Measurements from ENCODE around the gene CRYGD.
"Not testable (repeated sequence)": the region's sequence is repeated elsewhere in the genome, so short reads cannot be mapped to it uniquely, and the experiment has no call there.

Gene CRYGD

DNA sequence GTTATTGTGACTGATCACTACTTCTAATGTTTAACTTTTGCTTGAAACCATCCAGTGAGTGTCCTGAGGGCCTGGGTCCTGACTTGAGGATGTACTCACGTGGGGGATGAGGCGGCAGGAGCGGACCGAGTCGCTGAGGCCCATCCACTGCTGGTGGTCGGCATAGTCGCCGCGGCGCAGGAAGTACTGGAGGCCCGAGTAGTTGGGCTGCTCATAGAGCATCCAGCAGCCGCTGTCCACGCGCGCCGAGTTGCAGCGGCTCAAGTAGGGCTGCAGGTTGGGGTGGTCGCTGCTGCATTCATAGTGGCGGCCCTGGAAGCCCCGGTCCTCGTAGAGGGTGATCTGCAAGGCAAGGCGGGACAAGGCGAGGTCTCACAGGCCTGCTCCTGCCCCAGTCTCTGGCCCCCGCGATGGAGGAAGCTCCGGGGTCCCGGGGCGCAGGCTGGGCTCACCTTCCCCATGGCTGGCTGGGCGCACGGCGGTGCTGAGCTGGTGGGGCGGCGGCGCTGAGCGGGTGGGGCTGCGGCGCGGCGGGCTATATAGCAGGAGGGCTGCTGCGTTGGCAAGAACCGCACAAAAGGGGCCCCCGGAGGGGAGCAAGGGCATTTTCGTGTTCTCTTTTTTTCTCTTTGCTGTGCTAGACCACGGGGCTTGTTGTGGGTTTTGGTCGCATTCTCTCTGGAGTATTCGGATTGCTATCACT lies at the start of gene CRYGD:
Gene CRYGD (minus strand): TSS at position 512 of the 703 bp plus-strand sequence. CDS start 51 bp downstream, at position 461.
- DNase-seq (peak; percentile 33), ATAC-seq (peak; percentile 69)

DNA sequence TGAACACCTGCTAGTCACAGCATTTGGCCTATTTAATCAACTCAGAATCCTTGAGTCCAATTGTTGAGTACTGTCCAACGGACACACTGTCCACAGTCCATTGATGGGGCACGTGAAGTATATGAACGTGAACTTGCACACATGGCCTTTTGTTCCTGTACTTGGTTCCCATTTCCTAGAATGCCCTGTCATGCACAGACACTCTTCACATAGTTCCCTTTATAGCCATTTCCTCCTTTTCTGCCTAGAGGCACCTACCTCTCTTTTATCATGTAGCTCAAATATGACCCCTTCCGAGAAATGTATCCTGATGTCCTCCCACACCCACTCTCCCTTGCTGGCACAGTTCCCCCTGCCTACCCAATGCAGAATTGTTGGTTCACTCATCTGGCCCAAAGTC lies 47.8 kb upstream of the CRYGD start:
- no peak for ATAC-seq
- no peak for DNase-seq

DNA sequence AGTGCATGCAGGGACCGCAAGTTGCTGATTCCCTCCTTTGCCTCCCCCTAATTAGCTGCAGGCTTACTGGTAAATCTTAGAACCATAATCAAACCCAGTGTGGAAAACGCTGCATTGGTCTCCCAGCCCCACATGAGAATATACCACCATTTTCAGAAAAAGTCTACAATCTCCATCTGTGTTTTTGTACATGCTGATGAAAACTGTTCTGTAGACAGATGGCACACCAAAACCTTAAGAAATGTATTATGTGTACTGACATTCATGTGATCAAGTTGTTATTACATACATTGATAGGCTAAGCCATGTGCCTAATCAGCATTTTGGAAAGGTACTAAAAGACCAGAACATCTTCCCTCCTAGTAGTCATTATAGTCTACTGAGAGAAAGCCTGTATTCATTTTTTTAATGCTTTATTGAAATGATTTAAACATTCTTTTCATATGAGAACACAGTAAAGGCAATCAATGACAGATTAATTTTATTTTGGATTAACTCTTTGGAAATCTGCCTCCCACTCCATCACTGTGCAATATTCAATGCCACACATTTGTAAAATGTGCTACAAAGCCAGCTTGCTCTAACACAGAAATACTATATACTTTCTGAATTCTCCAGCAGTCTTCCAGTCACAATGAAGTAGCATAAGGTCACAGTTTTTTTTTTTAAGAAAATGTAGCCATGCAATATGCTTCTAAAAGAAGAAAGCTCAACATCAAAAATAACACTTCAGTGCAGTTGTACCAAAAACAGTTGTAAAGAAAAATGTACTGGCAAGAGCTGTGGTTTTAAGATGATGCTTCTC lies 40.8 kb upstream of the CRYGD start:
- ATAC-seq = no peak
- no peak for DNase-seq

DNA sequence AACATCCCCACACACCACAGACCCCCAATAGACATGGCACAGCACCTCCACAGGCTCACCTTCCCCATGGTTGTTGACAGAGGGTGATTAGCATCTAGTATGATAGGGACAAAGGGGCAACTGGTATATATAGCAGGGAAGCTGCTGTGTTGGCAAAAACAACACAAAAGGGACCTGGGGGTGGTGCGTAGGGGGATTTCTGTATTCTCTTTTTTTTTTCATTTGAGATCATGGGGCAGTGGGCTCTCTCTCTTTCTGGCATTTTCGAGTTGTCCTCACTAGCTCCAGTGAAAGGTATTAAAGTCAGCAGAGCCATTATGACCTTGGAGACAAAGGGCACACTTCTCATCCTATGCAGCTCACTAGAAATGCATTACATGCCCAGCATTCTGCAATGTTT lies 39.2 kb upstream of the CRYGD start, which contains the start of gene CRYGA:
Gene CRYGA (minus strand): TSS at position 101 of the 400 bp plus-strand sequence. CDS start 33 bp downstream, at position 68.
- no peak for ATAC-seq
- DNase-seq = no peak

DNA sequence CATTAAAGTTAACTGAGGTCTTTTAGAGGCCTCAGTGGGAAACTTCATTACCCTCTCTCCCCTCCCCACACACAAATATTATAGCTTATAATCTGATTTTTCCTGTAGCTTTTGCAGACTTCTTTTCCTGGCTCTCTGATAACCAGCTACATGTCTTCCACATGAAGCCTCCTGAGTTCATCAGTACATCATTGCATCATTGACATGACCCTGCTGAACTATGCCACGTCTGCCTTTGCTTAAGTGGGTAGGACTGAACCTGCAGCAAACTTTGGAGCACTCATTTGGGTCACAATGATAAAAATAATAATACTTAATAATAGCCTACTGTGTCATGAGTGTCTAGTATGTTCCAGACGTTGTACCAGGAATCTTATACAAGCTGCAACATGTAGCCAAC lies 32.1 kb upstream of the CRYGD start:
- ATAC-seq (no peak), DNase-seq (no peak)

DNA sequence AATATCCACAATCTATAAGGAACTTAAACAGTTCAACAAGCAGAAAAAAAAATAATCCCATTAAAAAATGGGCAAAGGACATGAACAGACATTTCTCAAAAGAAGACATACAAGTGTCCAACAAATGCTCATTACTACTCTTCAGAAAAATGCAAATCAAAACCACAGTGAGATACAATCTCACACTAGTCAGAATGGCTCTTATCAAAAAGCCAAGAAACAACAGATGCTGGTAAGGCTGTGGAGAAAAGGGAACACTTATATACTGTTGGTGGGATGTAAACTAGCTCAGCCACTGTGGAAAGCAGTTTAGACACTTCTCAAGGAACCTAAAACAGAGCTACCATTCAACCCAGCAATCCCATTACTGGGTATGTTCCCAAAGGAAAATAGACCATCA lies 28.8 kb upstream of the CRYGD start:
- no peak for DNase-seq
- ATAC-seq = no peak

DNA sequence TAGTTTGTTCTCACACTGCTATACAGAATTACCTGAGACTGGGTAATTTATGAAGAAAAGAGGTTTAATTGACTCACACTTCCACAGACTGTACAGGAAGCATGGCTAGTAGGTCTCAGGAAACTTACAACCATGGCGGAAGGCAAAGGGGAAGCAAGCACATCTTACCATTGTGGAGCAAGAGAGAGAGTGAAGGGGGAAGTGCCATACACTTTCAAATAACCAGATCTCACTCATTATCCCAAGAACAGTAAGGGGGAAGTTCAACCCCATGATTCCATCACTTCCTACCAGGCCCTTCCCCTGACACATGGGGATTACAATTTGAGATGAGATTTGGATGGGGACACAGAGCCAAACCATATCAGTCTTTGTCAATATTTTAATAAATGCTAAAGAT lies 26.6 kb upstream of the CRYGD start:
- DNase-seq (no peak), ATAC-seq (no peak)

DNA sequence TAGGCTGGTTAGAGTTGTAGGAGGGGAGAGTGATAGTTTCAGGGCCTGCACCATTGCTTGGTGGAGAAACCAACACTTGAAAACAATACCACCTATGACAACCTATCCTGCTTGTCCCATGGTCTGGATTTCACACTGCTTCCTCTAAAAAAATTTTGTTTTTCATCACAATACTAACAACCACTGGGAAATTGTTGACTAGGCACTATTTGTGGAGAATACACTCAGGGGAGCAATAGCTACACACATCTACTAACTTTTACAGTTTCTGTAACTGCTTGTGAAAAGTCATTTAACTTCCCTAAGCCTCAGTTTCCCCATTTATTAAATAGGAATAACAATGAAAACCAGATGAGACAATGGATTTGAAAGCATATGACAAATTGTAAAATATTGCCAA lies 25.8 kb upstream of the CRYGD start:
- DNase-seq (no peak), ATAC-seq (no peak)

DNA sequence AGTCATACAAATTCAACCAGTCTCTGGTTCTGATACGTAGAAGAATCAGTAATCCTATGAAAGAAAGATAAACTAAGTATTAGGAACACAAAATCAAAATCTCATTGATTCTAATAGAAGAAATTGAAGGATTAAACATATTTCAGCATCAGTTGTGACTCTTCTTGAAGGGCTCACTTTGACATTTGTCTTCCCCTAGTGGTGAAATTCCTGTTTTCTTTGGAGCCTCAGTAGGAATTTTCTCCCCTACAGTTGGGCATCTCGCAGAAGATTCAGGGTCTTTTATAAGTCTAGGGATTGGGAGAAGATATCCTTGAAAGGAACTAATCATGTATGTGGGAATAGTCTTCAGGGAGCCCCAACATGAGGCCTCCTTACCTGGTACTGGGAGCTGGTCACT lies 24.5 kb upstream of the CRYGD start:
- no peak for DNase-seq
- no peak for ATAC-seq

DNA sequence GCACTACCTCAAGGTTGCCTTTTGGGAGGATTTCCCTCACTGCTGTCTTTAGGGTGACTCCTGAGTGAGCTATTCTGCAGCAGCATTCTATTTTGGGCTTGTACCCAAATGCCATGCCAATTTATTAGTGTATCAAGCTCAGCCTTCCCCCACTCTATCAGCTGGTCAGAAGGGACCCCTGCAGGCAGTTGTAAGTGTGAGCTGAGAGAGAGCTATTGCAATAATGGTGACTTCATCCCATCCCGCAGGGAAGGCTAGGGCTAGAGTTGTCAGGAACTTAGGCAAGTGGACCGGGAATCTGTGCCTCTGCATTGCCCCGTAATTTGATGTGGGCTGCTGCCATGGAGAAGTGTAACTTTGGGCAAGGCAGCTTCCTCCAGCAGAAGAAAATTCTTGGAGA lies 23.4 kb upstream of the CRYGD start:
- no peak for DNase-seq

DNA sequence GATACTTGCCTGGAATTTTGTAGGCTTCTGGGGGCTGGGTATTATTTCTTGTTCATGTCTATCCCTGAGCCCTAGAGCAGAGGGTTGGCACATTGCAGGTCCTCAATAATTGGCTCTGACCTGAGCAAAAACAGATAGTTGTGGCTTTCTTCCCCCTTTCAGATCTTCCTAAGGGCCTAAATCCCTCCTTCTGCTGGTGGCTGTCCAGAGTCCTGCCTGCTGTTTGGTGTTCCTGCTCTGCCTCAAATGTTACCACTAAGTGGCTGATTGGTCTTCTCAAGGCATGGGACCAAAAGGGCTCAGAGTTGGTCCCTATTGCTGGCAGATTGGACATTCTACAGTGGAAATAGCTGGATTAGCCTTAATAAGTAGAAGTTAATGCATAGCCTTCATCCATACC lies 22.7 kb upstream of the CRYGD start:
- DNase-seq (no peak), ATAC-seq (no peak)

More for the DNA sequence above, 23.4 kb upstream of the CRYGD start:
- ATAC-seq = no peak

DNA sequence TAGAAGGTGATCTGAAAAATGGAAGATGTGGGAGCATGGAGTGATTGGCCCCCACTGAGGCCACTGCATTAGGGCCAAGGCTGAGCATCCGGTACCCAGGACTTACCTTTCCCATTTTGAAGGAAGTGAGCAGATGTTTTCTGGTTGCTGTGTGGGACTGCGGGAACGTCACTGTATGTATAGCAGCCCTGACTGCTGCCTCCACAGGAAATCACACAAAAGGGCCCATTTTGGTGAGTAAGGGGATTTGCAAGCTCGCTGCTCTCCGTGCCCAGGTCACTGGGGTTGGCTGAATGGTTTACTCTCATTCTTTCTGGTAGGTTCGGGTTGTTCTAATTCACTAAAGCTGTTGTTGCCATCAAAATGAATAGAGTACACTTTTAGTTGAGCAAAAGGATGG lies 21.7 kb upstream of the CRYGD start, which contains the start of gene CRYGB:
Gene CRYGB (minus strand): TSS at position 153 of the 400 bp plus-strand sequence. CDS start 38 bp downstream, at position 115.
- DNase-seq = no peak
- no peak for ATAC-seq

DNA sequence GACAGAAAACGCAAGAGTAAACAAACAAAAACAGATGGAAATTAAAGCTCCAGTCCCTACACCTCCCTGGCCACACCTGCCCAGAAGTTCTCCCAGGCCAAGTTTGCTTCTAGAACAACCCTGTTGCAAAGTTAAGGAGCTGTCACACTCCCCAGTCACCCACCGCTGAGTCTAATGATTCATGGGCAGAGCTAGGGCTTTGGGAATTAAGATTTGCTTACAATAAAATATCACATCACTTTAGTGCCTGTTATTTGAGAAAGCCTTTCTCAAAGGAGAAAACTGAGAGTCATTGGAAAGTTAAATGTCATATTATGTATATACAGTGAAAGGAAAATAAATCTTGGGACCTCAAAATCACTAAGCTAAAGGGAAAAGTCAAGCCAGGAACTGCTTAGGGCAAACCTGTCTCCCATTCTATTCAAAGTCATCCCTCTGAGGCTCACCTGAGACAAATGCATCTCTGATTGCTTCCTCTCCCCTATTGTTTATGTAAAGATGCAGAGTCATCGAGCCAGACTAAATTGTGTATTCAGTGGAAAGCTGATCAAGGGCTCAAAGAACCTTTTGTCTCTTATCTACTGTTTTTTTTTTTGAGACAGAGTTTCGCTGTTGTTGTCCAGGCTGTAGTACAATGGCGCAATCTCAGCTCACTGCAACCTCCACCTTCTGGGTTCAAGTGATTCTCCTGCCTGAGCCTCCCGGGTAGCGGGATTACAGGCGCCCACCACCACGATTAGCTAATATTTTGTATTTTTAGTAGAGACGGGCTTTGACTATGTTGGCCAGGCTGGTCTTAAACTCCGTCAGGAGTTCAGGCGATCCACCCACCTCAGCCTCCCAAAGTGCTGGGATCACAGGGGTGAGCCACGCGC lies 18.8 kb upstream of the CRYGD start:
- DNase-seq = no peak
- no peak for ATAC-seq

DNA sequence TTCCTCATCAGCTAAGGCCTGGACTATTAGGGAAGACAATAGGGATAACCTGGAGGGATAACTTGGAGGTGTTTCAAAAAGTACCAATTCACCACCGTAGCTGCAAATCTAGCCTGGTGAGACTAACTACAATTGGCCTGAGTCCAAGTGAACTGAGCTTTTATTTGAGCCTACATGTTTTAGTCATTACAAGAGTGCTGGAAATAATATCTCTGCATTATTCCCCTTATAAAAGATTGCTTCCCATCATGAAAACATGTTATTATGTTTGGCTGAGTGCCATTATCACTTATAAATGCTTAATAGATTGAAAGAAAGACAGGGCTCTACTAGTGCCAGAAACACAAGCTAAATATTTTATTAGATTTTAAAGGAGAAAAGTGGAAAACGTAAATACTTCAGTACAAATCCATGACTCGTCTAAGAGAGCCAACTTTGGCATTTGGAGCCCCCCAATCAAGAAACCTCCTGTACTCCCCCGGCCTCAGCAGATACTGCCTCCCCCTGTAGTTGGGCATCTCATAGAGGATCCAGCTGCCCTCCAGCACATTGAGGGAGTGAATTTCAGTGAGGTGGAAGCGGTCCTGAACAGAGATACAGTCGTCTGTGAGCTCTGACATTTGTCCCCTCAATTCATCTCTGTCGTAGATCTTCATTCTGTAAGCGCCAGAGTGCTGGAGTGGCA lies 18.1 kb upstream of the CRYGD start:
- DNase-seq = no peak
- ATAC-seq = no peak

DNA sequence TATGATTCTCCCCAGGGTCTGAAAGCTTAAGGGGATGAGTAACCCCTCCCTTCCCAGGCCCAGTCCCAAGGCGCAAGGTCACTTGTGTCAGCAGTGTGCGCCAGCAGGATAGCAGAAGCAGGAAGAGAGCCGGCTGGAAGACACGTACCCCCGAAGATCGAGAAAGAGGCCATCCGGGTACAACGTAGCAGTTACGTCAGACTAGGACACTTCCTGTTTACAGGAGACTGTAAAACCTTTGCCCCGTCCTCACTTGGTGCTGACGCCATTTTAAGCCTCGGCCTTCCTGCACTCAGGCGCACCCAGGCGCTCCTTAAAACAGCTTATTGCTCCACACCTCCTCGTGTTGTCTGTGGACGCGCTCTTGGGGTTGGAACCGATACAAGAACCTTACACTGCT lies 15.1 kb upstream of the CRYGD start:
- no peak for ATAC-seq
- DNase-seq = no peak

DNA sequence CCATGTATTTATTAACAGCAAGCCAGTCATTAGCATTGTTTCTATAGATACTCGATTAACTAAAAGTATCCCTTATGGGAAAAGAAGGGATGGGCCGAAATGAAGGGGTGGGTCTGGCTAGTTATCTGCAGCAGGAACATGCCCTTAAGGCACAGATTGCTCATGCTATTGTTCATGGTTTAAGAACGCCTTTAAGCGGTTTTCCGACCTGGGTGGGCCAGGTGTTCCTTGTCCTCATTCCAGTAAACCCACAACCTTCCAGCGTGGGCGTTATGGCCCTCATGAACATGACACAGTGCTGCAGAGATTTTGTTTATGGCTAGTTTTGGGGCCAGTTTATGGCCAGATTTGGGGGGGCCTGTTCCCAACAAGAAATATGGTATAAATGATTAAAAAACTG lies 14.0 kb upstream of the CRYGD start:
- not testable (repeated sequence) for DNase-seq, ATAC-seq

DNA sequence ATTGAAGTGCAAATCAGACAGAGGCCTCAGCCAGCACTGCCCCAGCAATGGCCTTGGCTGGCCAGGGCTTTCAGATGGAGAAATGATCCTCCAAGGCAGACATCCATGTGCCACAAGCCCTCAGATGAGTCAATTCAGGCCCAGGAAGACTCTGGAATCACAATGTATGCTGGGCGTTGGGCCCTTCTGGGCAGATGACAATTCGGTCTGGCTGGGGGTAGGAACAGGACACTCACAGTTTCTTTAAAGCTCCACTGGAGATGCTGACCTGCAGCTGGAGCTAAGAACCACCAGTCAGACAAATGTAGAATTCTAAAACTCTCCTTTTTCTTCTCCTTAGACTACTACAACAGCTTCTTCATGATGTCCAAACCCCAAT lies 12.4 kb upstream of the CRYGD start:
- ATAC-seq (no peak), DNase-seq (no peak)

DNA sequence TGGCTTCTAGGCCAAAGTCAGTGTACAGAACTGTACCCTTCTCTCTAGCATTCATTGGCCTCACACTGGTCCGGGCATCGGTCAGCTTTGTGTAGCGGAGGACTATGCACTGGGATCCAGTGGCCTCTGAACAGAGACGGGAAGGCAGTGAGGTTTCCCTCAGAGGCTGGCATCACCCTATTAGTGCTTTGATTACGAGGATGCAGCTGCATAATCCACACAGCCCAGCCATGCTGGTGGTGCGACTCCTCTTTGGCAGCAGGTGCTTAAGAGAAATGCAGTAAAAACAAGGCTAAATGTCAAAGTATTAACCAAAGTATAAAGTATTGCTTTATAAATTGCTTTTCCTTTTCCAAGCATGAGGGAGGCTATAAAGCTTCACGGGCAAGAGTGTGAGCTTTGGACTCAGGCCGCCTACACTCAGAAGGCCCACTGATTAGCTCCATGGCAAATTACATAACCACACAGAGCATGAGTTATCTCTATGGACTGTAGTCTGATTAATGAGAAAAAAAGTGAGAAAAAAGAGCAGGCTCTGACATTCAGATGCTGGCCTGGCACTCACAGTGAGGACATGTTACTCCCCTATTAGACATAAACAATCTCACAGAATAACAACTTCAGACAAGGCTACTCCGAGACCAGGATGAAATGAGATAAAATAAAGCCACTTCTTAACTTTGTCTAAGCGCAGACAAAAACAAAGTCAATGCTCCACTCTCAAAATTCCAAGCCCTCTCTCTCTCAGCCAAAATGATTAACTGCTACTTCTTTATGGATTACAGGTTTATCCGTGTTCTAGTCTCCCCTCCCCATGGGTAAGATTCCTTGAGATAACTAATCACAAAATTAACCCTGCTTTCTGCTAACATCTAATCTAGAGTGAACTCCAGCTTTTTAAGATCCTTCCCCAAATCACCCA lies 11.7 kb upstream of the CRYGD start:
- ATAC-seq (no peak), DNase-seq (no peak)

DNA sequence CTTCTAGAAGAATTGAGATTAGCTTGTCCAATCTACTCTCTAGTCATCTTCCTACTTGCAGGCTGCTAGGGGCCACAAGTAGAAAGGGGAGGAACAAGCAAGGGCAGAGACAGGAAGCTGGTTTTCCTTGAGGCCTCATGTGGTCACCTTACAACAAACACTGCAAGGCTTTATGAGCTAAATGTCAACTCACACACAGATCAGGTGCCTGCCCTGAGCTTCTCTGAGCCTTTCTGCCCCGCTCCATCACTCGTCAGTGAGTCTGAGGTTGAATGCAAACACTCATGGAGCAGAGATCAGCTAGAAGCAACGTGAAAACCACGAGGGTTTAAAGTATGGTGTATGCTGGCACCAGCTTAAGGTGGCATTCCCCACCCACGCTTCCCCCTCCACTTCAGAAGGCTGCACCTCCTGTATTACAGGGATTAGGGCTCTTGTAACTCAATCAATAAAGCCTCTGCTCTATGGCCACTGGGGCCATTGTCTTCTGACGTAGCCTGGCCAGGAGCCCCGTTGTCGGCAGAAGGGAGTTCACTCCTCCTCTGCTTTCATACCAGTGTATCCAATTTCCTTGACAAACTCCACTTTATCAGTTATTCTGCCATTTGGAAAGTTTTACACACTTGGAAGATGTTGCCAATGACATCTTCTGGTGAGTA lies 10.7 kb upstream of the CRYGD start:
- DNase-seq = peak; percentile 20
- ATAC-seq = peak; percentile 90

DNA sequence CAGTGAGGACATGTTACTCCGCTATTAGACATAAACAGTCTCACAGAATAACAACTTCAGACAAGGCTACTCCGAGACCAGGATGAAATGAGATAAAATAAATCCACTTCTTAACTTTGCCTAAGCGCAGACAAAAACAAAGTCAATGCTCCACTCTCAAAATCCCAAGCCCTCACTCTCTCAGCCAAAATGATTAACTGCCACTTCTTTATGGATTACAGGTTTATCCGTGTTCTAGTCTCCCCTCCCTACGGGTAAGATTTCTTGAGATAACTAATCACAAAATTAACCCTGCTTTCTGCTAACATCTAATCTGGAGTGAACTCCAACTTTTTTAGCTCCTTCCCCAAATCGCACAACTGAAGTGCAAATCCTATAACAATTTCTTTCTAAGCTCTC lies 6.4 kb upstream of the CRYGD start:
- DNase-seq (no peak), ATAC-seq (no peak)

Measured in stimulated activated naive CD8-positive, alpha-beta T cell treated with anti-CD3 and anti-CD28 coated beads, Interleukin-15, Interleukin-2, amounts not matched to agents 100 U/mL and 50 U/mL, for 24 hours (primary cell).